ENCODE data around the gene ORAI2. TPM values are rescaled to one million over a fixed set of nuclear protein-coding genes. Genes with fewer than 3 reads are reported as not detected.
"Not testable (repeated sequence)": the region's sequence is repeated elsewhere in the genome, so short reads cannot be mapped to it uniquely, and the experiment has no call there.

ORAI2 gene
- total RNA-seq, 4 donors from 2014 or later: 11.4 to 31.6 (median 26.6) TPM

DNA sequence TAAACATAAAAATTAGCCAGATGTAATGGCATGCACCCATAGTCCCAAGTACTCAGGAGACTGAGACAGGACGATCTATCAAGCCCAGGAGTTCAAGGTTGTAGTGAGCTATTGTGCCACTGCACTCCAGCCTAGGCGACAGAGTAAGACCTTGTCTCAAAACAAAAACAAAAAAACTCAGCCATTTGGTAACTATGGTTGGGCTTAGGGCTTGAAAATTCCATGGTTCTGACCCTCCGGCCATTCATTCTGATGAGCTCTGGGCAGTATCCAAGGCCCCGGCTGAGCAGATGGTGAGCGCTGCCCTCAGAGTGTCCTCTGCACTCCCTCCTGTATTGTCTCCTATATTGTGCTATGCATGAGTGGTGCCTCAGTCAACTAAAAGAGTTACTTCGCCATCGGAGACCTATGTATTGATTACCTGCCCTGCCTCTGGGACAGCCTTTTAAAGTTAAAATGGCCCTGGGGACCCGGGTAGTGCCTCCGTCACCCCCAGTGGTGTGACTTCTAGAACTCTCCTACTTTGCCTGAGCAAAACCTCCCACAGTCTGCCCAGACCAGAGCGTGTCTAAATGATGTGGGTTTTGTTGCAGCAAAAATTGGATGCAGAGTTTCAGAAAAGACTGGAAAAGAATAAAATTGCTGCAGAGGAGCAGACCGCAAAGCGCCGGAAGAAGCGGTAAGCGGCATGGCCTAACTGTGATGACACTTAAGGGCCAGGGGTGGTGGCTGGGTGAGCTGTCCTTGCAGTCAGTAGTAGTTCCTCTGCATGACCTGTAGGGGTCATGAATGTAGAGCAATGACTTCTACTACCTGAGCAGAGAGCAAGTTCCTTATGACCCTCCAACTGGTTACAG is 29.1 kb upstream of the ORAI2 start:
- TF ChIP-seq, protein P1, sequence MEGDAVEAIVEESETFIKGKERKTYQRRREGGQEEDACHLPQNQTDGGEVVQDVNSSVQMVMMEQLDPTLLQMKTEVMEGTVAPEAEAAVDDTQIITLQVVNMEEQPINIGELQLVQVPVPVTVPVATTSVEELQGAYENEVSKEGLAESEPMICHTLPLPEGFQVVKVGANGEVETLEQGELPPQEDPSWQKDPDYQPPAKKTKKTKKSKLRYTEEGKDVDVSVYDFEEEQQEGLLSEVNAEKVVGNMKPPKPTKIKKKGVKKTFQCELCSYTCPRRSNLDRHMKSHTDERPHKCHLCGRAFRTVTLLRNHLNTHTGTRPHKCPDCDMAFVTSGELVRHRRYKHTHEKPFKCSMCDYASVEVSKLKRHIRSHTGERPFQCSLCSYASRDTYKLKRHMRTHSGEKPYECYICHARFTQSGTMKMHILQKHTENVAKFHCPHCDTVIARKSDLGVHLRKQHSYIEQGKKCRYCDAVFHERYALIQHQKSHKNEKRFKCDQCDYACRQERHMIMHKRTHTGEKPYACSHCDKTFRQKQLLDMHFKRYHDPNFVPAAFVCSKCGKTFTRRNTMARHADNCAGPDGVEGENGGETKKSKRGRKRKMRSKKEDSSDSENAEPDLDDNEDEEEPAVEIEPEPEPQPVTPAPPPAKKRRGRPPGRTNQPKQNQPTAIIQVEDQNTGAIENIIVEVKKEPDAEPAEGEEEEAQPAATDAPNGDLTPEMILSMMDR (IDR thresholded peaks at IDR 0.05): no peak
- peak; percentile 55 for ATAC-seq (ENCODE audit: low FRiP score)
- no peak for DNase-seq (ENCODE audit: low spot score)

DNA sequence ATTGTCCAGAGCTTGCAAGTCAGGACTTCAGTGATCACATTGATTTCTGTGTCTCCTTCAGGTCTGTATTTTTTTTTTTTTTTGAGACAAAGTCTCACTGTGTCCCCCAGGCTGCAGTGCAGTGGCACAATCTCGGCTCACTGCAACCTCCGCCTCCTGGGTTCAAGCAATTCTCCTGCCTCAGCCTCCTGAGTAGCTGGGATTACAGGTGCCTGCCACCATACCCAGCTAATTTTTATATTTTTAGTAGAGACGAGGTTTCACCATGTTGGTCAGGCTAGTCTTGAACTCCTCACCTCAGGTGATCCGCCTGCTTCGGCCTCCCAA is 28.6 kb upstream of the ORAI2 start:
- not testable (repeated sequence) for DNase-seq (ENCODE audit: low spot score); ATAC-seq (ENCODE audit: low FRiP score)

DNA sequence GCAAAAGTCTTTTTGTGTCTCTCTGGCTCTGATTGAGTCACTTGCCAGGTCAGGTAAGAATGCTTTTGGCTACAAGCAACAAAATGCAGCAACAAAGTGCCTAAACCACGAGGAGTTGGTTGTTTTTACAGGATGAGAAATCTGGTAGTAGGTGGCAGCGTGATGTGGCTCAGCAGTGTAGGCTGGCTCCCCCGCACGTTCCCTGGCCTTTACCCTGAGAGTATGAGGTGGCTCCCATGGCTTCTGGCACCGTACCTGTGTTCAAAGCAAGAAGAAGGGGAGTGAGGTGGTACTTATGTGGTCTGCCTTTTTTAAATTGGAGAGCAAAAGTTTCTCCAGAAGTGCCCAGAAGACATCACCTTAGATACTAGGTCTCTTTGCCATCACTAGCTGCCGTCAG is 25.5 kb upstream of the ORAI2 start:
- DNase-seq (ENCODE audit: low spot score) (no peak), ATAC-seq (ENCODE audit: low FRiP score) (no peak)
- TF ChIP-seq, protein P1 (IDR thresholded peaks at IDR 0.05): no peak

GRCh38 chr7:102408530-102408929 is 24.8 kb upstream of the ORAI2 start:
- ATAC-seq (ENCODE audit: low FRiP score); DNase-seq (ENCODE audit: low spot score): not testable (repeated sequence)

- TF ChIP-seq, protein P1 (IDR thresholded peaks at IDR 0.05): no peak
- ATAC-seq (ENCODE audit: low FRiP score) (no peak), DNase-seq (ENCODE audit: low spot score) (no peak)
These were observed 24.0 kb upstream of the ORAI2 start for GRCh38 chr7:102409340-102409739.

- TF ChIP-seq, protein P1 (IDR thresholded peaks at IDR 0.05): no peak
- ATAC-seq (ENCODE audit: low FRiP score) (no peak), DNase-seq (ENCODE audit: low spot score) (no peak)
These were observed 23.3 kb upstream of the ORAI2 start for GRCh38 chr7:102410123-102410522.

GRCh38 chr7:102410918-102411317 is 22.5 kb upstream of the ORAI2 start:
- DNase-seq (ENCODE audit: low spot score) (no peak), ATAC-seq (ENCODE audit: low FRiP score) (no peak)
- TF ChIP-seq, protein P1 (IDR thresholded peaks at IDR 0.05): no peak

DNA sequence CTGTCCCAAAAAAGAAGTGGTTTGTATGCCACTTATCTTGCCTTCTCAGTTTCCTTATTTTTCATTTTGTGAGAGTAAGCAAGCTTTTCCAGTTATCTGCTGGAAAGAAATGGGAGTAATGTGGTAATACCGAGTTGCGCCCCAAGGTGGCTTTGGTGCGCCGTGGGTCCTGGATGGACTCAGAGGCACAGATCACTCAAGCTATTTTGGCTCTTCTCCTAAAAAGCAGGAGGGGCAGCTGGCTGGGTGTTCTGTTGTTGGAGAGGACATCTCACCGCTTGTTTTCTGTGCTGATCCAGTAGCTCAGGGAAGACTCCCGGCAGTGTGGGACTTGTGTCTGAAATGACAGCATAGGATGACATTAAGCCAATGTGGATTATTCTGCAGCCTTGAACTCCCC is 20.8 kb upstream of the ORAI2 start:
- ATAC-seq (ENCODE audit: low FRiP score) (no peak), DNase-seq (ENCODE audit: low spot score) (no peak)
- TF ChIP-seq, protein P1 (IDR thresholded peaks at IDR 0.05): no peak
